Neural cell (in vitro differentiated cells): ENCODE data around the gene ERBB4.

Source experiments
- CTCF ChIP-seq: fragments of 450-650 bp; IDR thresholded peaks from 2 replicates; pipeline ENCODE4 v1.5.1; 2014; ENCODE audit warnings: antibody characterized with exemption, mild to moderate bottlenecking, moderate library complexity; ENCODE audit not compliant: poor library complexity, severe bottlenecking
- RAD21 ChIP-seq: fragments of 450-650 bp; conservative IDR thresholded peaks from 2 replicates; pipeline ENCODE4 v1.6.1; 2014; ENCODE audit warnings: antibody characterized with exemption, mild to moderate bottlenecking, moderate library complexity

- TF ChIP-seq CTCF (no peak), RAD21 (no peak)
These were observed 739.7 kb downstream of the ERBB4 start for GRCh38 chr2:211798868-211799267.
